Esophagus (tissue), 2 donors: ENCODE results near the gene ATP6V1D. TPM values are rescaled to one million over a fixed set of nuclear protein-coding genes. Genes with fewer than 3 reads are reported as not detected.

Experiments
- H3K27ac ChIP-seq, 2 donors: one replicate each; pipeline ENCODE4 v1.5.1; 2013; ENCODE audit warnings: low read depth in 2 of 2, mild to moderate bottlenecking in 2 of 2, inconsistent platforms in 1 of 2, low read length in 1 of 2, moderate library complexity in 1 of 2
- H3K27me3 ChIP-seq, 2 donors: one replicate each; pipeline ENCODE4 v1.6.1; 2013; ENCODE audit warnings: low read length in 2 of 2, control low read depth in 1 of 2, mild to moderate bottlenecking in 1 of 2; ENCODE audit not compliant: insufficient read depth in 2 of 2, control insufficient read depth in 1 of 2
- H3K36me3 ChIP-seq, 2 donors: one replicate each; pipeline ENCODE4 v1.6.1; 2013; ENCODE audit warnings: low read length in 1 of 2; ENCODE audit not compliant: control insufficient read depth in 2 of 2, insufficient read depth in 2 of 2
- H3K4me1 ChIP-seq, 2 donors: one replicate each; pipeline ENCODE4 v1.6.1; 2013; ENCODE audit warnings: low read length in 1 of 2; ENCODE audit not compliant: control insufficient read depth in 2 of 2, insufficient read depth in 2 of 2
- H3K4me3 ChIP-seq, 2 donors: one replicate each; pipeline ENCODE4 v1.5.1; 2013; ENCODE audit warnings: low read length in 2 of 2, mild to moderate bottlenecking in 2 of 2, low read depth in 1 of 2, moderate library complexity in 1 of 2
- H3K9me3 ChIP-seq, 2 donors: one replicate each; pipeline ENCODE4 v1.6.1; 2013; ENCODE audit warnings: mild to moderate bottlenecking in 2 of 2, low read depth in 1 of 2, low read length in 1 of 2, moderate library complexity in 1 of 2; ENCODE audit not compliant: control insufficient read depth in 2 of 2, insufficient read depth in 1 of 2
- WGBS, 2 donors: extraction: QIAGEN DNeasy Blood & Tissue Kit; methylation state at CpG; one replicate each; pipeline ENCODE4 v1.1.7; 2013; 5-methylcytosine and 5-hydroxymethylcytosine counted together
- polyA plus RNA-seq, 2 donors: library from polyadenylated mRNA; stranded (reverse); fragments of 200-250 nt; gene quantifications; one replicate each; pipeline ENCODE4 v1.2.3, GENCODE V29; 2013
- donor health status: healthy with polysubstance abuse.
- donor health status: Bipolar disorder and iron deficiency.

The ATP6V1D gene
- polyA plus RNA-seq, 2 donors = 74.5 to 114 TPM

DNA sequence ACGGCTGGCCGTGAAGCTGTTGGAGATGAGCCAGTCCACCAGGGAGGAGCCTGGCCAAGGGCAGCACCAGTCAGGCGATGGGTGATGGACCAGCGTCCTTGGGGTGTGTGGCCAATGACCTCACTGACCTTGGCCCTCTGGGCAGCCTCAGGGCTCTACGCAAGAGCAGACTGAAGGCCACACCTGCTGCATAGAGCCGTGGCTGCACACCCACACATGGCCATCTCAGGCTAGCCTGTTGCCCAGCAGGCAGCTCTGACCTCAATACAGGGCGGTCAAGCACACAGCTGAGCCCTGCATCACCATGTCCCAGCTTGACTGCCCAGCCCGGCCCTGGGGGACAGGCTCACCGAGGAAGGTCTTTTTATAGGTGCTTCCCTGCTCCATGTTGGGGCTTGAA lies 33.2 kb upstream of the ATP6V1D start:
- Histone ChIP-seq H3K27me3 (no peaks in the 10 kb centered on the region), H3K4me1 (peaks cover 0 to 5% of the 10 kb centered on the region in 2 donors), H3K27ac (no peak overlapping the region), H3K36me3 (peaks cover 0 to 5% of the 10 kb centered on the region in 2 donors), H3K4me3 (no peak overlapping the region), H3K9me3 (no peaks in the 10 kb centered on the region)
- 76 to 85% methylated on average over 9 of the region's 9 CpGs for WGBS, 2 donors

- H3K36me3 ChIP-seq = peaks cover 0 to 2% of the 10 kb centered on the region in 2 donors
- WGBS, 2 donors = 63 to 81% methylated on average over 3 of the region's 3 CpGs
Measured at GRCh38 chr14:67392123-67392522, 32.5 kb upstream of the ATP6V1D start.

DNA sequence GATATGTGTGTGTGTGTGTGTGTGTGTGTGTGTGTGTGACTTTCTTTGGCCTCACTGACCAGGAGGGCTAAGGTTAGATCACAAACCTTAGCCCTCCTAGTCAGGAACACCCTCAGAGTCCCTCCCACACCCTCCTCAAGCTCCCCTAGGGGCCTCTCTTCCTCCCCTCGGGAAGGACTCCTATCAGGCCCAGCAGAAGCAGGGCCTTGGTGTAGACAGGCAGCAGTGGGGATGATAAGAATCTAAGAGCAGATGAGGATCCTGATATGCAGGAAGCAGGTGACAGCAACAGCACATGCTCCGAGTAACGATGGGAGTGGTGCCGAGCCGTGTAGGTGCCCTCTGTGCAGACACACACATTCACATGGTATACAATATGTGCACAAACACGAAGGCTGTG lies 31.7 kb upstream of the ATP6V1D start:
- H3K27me3 ChIP-seq = no peaks in the 10 kb centered on the region
- WGBS, 2 donors = 66 to 74% methylated on average over 6 of the region's 6 CpGs
- no peaks in the 10 kb centered on the region for H3K9me3 ChIP-seq
- no peak overlapping the region for H3K4me3 ChIP-seq
- no peak overlapping the region for H3K27ac ChIP-seq
- H3K4me1 ChIP-seq = peaks cover 0 to 5% of the 10 kb centered on the region in 2 donors
- H3K36me3 ChIP-seq = peaks cover 0 to 2% of the 10 kb centered on the region in 2 donors

More at GRCh38 chr14:67392123-67392522, 32.5 kb upstream of the ATP6V1D start:
- Histone ChIP-seq H3K4me1 (peaks cover 0 to 5% of the 10 kb centered on the region in 2 donors), H3K27ac (no peak overlapping the region), H3K27me3 (no peaks in the 10 kb centered on the region), H3K9me3 (no peaks in the 10 kb centered on the region), H3K4me3 (no peak overlapping the region)

DNA sequence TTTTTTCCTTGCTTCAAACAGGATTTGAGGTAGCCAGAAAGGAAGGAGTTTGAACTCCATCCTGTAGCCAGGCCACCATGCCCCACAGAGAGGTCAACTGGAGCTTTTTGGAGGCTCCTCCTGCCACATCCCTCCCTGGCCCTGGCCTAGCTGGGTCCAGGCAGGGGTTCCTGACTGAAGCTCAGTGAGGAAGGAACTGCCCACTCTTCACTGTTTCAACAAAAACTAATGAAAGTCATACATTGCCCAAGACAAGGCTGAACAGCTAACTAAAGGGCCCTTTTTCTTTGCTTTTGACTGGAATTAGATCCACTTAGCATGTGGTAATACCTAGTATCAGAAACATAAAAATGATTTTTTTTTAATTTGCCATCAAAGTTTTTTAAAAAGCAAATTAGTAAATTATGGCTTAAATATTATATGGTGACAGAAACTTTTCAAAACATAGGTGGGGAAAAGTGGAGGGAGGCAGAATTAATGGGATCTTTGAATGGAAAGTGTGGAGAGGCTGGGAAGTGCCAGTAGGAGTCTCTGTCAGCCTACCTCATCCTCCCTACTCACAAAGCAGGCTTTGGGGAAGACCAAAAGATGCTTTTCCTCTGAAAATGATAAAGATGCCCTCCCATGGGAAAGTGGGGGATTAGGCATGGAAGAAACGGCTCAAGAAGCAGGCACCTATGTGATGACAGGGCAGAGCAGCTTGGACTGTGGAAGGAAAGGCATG lies 30.4 kb upstream of the ATP6V1D start:
- no peak overlapping the region for H3K4me3 ChIP-seq
- no peak overlapping the region for H3K27ac ChIP-seq
- H3K36me3 ChIP-seq = peaks cover 0 to 2% of the 10 kb centered on the region in 2 donors
- WGBS, 2 donors = 65 to 81% methylated on average over 1 of the region's 1 CpG
- H3K9me3 ChIP-seq = no peaks in the 10 kb centered on the region
- H3K27me3 ChIP-seq = no peaks in the 10 kb centered on the region
- H3K4me1 ChIP-seq = peaks cover 0 to 5% of the 10 kb centered on the region in 2 donors

DNA sequence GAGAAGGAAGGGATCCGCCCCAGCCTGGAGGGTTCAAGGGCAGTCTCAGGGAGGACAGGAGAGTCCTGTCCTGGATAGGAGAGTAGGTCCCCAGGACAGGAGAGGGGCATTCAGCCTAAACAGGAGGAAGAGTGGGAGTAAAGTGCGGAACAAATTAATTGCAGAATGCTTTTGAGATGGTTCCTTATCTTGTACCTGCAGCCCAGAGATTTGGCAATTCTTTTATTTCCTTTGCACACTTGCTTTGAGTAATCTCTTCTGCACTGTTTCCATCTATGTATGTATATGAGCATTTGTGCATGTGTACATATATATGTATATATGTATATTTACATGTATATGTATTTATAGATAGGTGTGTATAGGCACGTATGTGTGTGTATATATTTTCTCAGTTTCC lies 29.7 kb upstream of the ATP6V1D start:
- H3K9me3 ChIP-seq = no peaks in the 10 kb centered on the region

GRCh38 chr14:67387195-67387594 lies 27.6 kb upstream of the ATP6V1D start:
- Histone ChIP-seq H3K4me3 (no peak overlapping the region), H3K36me3 (peaks cover 4 to 9% of the 10 kb centered on the region in 2 donors), H3K27me3 (no peaks in the 10 kb centered on the region), H3K27ac (no peak overlapping the region), H3K9me3 (no peaks in the 10 kb centered on the region), H3K4me1 (peaks cover 0 to 2% of the 10 kb centered on the region in 2 donors)
- WGBS, 2 donors = 79 to 90% methylated on average over 2 of the region's 2 CpGs

More for the DNA sequence above, 29.7 kb upstream of the ATP6V1D start:
- H3K4me1 ChIP-seq = peaks cover 0 to 5% of the 10 kb centered on the region in 2 donors
- peaks cover 0 to 2% of the 10 kb centered on the region in 2 donors for H3K36me3 ChIP-seq
- H3K27me3 ChIP-seq = no peaks in the 10 kb centered on the region
- WGBS, 2 donors = 82 to 88% methylated on average over 3 of the region's 3 CpGs
- no peak overlapping the region for H3K27ac ChIP-seq
- H3K4me3 ChIP-seq = no peak overlapping the region

DNA sequence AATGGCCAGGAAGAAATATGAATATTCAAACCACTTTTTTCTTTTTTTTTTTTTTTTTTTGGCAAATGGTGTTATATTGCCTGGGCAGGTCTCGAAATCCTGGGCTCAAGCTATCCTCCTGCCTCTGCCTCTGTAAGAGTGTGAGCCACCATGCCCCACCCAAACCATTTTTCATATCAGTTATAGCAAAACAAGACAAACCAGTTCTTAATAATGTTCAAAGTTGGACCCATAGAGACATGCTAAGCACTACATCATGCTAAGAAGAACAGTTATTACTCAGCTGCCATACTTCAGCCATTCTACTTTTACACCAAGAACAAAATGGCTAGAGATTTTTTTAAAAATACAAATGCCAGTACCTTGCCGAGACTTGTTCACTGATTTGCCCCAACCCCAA lies 26.0 kb upstream of the ATP6V1D start:
- Histone ChIP-seq H3K36me3 (peaks cover 4 to 12% of the 10 kb centered on the region in 2 donors), H3K4me1 (no peaks in the 10 kb centered on the region)
- 56 to 76% methylated on average over 2 of the region's 2 CpGs for WGBS, 2 donors

GRCh38 chr14:67385120-67385519 lies 25.5 kb upstream of the ATP6V1D start:
- Histone ChIP-seq H3K4me3 (no peak overlapping the region), H3K4me1 (no peaks in the 10 kb centered on the region), H3K36me3 (peaks cover 2 to 12% of the 10 kb centered on the region in 2 donors), H3K9me3 (no peaks in the 10 kb centered on the region), H3K27ac (peak overlapping the region in 1 of 2 donors; percentile 34), H3K27me3 (no peaks in the 10 kb centered on the region)
- 54% methylated on average over 2 of the region's 2 CpGs for WGBS, 2 donors

More for the DNA sequence above, 26.0 kb upstream of the ATP6V1D start:
- Histone ChIP-seq H3K9me3 (no peaks in the 10 kb centered on the region), H3K27me3 (no peaks in the 10 kb centered on the region), H3K27ac (no peak overlapping the region), H3K4me3 (no peak overlapping the region)

DNA sequence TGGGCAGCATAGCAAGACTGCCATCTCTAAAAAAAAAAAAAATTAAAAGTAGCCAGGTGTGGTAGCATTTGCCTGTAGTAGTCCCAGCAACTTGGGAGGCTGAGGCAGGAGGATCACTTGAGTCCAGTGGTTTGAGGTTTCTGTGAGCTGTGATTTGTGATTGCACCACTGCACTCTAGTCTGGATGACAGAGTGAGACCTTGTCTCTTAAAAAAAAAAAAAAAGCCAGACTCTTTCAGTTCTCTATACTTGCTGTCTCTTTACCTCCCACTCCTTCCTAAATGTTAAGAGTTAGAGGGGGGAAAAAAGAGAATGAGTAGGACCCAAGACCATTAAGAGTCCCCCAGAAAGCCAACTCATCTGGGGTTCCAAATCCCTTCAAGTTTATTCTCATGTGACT lies 18.3 kb upstream of the ATP6V1D start:
- H3K27me3 ChIP-seq = no peaks in the 10 kb centered on the region
- H3K27ac ChIP-seq = no peak overlapping the region
- no peaks in the 10 kb centered on the region for H3K9me3 ChIP-seq
- H3K4me3 ChIP-seq = no peak overlapping the region
- H3K4me1 ChIP-seq = no peaks in the 10 kb centered on the region
- H3K36me3 ChIP-seq = peaks cover 8 to 17% of the 10 kb centered on the region in 2 donors

- WGBS, 2 donors = 73 to 79% methylated on average over 2 of the region's 2 CpGs
- H3K4me3 ChIP-seq = no peak overlapping the region
- peaks cover 10 to 11% of the 10 kb centered on the region in 2 donors for H3K36me3 ChIP-seq
- H3K27ac ChIP-seq = no peak overlapping the region
- no peaks in the 10 kb centered on the region for H3K9me3 ChIP-seq
- H3K27me3 ChIP-seq = no peaks in the 10 kb centered on the region
- no peaks in the 10 kb centered on the region for H3K4me1 ChIP-seq
Measured at GRCh38 chr14:67373347-67373746, 13.7 kb upstream of the ATP6V1D start.
